ENCODE results near the gene A2M.

DNA sequence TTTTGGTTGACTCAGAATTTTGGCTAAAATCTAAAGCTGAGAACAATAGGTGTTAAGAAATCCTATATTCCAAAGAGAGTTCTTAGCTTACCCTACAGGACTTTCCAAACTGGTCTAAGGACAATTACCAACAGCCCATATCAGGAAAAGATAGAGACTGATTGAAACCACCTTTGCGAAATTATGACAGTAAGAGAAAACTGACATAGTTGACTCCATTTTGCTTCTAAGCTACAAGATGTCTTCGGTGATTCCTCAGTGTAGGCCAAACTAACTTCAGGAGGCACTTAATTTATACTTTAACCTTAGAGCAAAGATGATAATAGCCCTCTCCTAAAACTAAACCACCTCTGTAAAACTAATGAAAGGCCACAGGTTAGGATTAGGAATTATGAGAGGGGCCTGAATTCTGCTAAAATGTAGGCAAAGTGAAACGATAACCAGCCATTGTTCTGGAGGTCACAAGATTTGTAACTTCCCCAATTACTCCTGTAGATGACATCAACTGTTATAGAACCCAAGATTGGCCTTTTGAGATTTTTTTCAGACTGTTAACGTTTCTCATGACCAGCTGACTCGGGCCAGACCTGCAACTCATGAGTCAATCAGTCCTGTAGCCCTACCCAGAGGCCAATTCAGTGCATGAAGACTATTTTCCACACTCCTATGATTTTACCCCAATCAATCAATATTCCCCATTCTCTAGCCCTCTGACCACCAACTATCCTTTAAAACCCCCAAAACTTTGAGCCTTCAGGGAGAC is 83.3 kb downstream of the A2M start:
- no peak for TF ChIP-seq POLR2A (IDR thresholded peaks at IDR 0.05; ENCODE audit: low read depth, low read length)
- TF ChIP-seq TAF1 (IDR thresholded peaks at IDR 0.05; ENCODE audit: low read depth, low read length) = no peak
- no peak for TF ChIP-seq SPI1 (IDR thresholded peaks at IDR 0.05; ENCODE audit: low read depth, low read length)
- no peak for TF ChIP-seq POLR2AphosphoS5 (IDR thresholded peaks at IDR 0.05; ENCODE audit: low read depth, low read length)

All from GM12891 (cell line).